NOMO-1 treated with DMSO at 0.1 percent for 48 hours (cell line): ENCODE measurements around the gene ELL2.
A peak's percentile ranks its signal among the peaks of the same experiment; 100 is the strongest.

Experiments
- DNase-seq: peaks from one replicate; lab custom pipeline; 2025; ENCODE audit not compliant: unreplicated experiment; lab: John Stamatoyannopoulos, UW

Gene ELL2

GRCh38 chr5:95956900-95957293 is 4.8 kb downstream of the ELL2 start:
- DNase-seq: no peak

GRCh38 chr5:95956021-95956899 is 5.4 kb downstream of the ELL2 start:
- DNase-seq: peak; percentile 19

DNA sequence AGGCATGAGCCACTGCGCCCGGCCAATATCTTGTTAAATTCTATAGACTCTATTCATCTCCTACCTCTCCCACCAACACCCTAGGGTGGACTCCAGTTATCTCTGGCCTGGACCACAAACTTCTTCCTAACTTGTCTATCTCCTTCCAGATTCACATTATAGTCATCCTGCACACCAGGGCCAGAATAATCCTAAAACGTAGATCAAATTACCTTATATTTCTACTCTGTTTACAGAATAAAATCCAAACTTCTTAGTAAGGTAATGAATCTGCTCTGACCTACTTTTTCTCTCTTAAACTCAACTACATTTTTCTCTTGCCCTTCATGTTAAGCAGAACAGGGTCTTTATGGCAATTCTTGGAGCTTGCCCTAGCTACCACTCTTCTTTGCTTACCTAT is 6.9 kb downstream of the ELL2 start:
- DNase-seq: no peak

- DNase-seq: no peak
These were observed 8.5 kb downstream of the ELL2 start for GRCh38 chr5:95953021-95953702.

- DNase-seq: no peak
These were observed 9.7 kb downstream of the ELL2 start for GRCh38 chr5:95951916-95952315.

DNA sequence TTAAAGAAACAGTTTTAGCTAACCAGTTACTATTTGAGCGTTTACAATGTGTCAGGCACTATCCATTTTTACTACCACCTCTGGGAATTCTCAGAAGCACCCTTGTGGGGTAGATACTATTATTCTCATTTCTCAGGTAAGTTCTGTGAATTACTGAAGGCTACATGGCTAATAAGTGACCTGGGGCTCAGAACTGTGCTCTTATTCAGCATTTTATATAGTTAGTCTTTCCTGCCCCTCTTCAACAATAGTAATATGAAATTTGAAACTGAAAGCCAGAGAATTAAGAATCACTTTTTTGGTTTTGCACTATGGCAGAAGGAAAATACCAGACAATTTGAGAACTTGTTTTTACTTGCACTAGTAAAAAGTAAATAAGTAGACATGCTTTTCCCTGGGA is 11.8 kb downstream of the ELL2 start:
- no peak for DNase-seq

- DNase-seq: no peak
These were observed 13.0 kb downstream of the ELL2 start for GRCh38 chr5:95948631-95949030.

DNA sequence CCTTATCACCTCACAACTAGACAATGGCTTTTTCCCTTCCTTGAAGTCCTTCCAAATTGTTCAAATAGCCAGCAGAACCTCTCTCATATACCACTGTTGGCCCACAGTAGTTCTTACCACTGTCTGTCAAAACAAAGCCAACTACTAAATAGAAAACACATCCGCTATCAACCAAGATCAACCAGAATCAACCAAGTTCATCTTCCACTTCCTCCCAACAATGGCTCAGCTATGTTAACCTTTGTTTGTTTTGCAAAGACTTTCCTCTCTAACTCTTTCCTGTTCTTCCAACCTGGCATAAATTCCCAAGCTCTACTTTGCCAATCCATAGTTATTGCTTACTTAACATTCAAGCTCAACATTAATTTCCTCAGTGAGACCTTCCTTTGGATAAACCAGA is 15.2 kb downstream of the ELL2 start:
- DNase-seq: no peak

GRCh38 chr5:95942968-95943367 is 18.7 kb downstream of the ELL2 start:
- DNase-seq: no peak

GRCh38 chr5:95942414-95942813 is 19.2 kb downstream of the ELL2 start:
- DNase-seq: no peak

GRCh38 chr5:95941756-95942155 is 19.9 kb downstream of the ELL2 start:
- no peak for DNase-seq

DNA sequence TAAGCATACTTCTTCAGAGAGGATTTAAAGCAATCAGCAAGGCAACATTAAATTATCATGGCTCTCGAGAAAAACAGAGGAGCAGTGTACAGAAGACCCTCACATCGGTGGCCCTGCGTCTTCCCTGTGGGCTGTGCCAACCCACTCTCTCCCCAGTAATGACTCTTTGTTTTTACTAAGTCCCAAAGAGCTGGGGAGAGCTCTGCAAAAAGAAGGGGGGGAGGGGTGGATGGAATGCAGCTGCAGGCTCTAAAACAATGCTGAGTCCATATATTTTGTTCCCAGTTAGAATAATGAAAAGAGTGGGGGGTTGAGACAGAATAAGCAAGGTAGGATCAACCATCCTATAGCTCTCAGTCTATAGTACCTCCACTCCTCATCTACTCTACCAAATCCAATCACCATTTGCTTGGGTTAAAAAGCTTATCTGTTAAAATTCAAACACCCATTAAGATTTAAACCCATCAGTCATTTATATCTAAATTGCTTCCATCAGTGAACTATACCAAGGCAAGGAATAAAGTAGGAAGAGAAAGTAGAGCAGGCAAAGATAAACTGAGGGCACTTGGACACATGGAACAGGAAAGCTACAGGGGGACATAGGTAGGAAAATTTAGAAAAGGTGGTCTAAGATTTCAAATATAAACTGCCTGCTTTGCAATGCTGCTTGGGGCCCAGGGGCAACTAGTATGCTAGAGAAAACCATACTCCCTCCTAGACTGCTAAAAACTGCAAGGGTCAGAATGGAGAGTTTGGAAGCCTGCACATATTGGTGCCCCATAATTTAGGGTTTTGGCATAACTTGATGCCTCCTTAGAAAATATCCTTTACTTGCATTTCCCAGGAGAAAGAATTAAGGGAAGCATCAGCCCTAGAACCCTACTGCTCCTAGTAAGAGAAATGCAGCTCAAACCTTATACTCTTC is 20.6 kb downstream of the ELL2 start:
- DNase-seq: no peak

DNA sequence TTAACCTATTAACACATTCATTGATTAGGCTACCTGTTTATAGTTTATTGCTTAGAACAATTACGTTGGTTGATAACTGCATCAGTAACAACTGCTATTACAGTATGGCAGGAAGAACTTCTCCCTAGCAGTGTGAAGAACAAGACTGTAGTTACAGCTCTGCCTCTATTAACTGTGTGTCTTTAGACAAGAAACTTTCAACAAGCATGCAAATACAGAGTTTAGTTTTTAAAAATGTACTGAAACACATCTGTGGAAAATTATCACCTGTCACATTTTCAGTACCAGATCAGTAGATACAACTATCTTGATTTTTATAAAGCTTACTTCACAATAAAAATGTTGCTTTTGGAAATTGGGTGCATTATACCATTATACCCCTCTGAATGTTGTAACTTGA is 22.2 kb downstream of the ELL2 start:
- DNase-seq: no peak

DNA sequence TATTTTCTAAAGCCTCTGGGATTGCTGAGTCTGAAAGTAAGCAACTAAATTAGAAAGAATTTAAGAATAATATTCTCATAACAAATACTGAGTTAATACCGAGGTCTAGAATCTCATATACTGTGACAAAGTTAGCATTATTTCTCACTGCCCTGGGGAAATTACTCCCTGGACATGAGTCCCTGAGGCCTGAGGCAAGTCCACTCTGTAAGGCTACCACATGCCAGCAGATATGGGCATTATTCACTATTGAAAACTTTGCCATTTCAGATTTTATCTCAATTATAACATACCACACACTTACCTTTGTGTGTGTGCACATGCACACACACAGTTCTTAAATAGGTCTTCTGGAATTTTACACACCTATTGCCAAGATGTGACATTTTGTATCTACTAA is 22.9 kb downstream of the ELL2 start:
- no peak for DNase-seq

DNA sequence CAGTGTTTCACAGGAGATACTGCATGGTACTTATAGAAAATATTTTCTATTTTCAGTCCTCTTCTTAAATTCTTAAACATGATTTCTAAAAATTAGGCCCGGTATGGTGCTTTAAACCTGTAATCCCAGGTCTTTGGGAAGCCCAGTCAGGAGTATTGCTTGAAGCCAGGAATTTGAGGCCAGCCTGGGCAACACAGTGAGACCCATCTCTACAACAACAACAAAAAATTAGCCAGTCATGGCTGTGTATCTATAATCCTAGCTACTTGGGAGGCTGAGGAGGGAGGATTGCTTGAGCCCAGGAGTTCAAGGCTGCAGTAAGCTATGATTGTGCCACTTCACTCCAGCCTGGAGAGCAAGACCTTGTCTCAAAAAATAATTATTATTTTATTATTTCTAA is 23.3 kb downstream of the ELL2 start:
- no peak for DNase-seq

GRCh38 chr5:95937607-95938152 is 24.0 kb downstream of the ELL2 start:
- no peak for DNase-seq

GRCh38 chr5:95936812-95937397 is 24.7 kb downstream of the ELL2 start:
- DNase-seq: no peak

GRCh38 chr5:95935553-95936100 is 26.0 kb downstream of the ELL2 start:
- no peak for DNase-seq

GRCh38 chr5:95934207-95934804 is 27.3 kb downstream of the ELL2 start:
- DNase-seq: no peak

- DNase-seq: no peak
These were observed 28.7 kb downstream of the ELL2 start for GRCh38 chr5:95932941-95933340.
